NCI-H748 (cell line): ENCODE results near the gene FGD6.
"Not testable (repeated sequence)": the region's sequence is repeated elsewhere in the genome, so short reads cannot be mapped to it uniquely, and the experiment has no call there.

ENCODE experiments used
- DNase-seq: peaks from one replicate; lab custom pipeline; 2025; ENCODE audit not compliant: unreplicated experiment; lab: John Stamatoyannopoulos, UW

The FGD6 gene

GRCh38 chr12:95235621-95236020, 18.4 kb upstream of the FGD6 start:
- DNase-seq: not testable (repeated sequence)

- not testable (repeated sequence) for DNase-seq
Observed at GRCh38 chr12:95234187-95234586, 16.9 kb upstream of the FGD6 start.

GRCh38 chr12:95231190-95231589, 13.9 kb upstream of the FGD6 start:
- no peak for DNase-seq

GRCh38 chr12:95230313-95230712, 13.0 kb upstream of the FGD6 start:
- no peak for DNase-seq

GRCh38 chr12:95229636-95230035, 12.4 kb upstream of the FGD6 start:
- no peak for DNase-seq

- DNase-seq: no peak
Observed at GRCh38 chr12:95228617-95229016, 11.3 kb upstream of the FGD6 start.

- DNase-seq: no peak
Observed at GRCh38 chr12:95227818-95228356, 10.6 kb upstream of the FGD6 start.

GRCh38 chr12:95225645-95226212, 8.5 kb upstream of the FGD6 start:
- no peak for DNase-seq

- DNase-seq: no peak
Observed at GRCh38 chr12:95224202-95225170, 7.2 kb upstream of the FGD6 start.

GRCh38 chr12:95220726-95221125, 3.5 kb upstream of the FGD6 start:
- DNase-seq: no peak

GRCh38 chr12:95220190-95220589, 2.9 kb upstream of the FGD6 start:
- DNase-seq: no peak

- peak; percentile 48 for DNase-seq
Observed at GRCh38 chr12:95218150-95219133, 1.2 kb upstream of the FGD6 start.

- DNase-seq: peak; percentile 77
Observed at GRCh38 chr12:95216711-95217376, 423 bp downstream of the FGD6 start.

GRCh38 chr12:95215949-95216348, 1.3 kb downstream of the FGD6 start:
- peak; percentile 7 for DNase-seq

GRCh38 chr12:95214466-95214865, 2.8 kb downstream of the FGD6 start:
- peak; percentile 19 for DNase-seq

GRCh38 chr12:95213928-95214327, 3.3 kb downstream of the FGD6 start:
- DNase-seq: no peak

- no peak for DNase-seq
Observed at GRCh38 chr12:95213119-95213518, 4.1 kb downstream of the FGD6 start.

- no peak for DNase-seq
Observed at GRCh38 chr12:95212586-95212985, 4.7 kb downstream of the FGD6 start.

GRCh38 chr12:95208678-95209077, 8.6 kb downstream of the FGD6 start:
- DNase-seq: no peak

- DNase-seq: no peak
Observed at GRCh38 chr12:95207407-95207806, 9.9 kb downstream of the FGD6 start.
